Small intestine (tissue), 7 donors: ENCODE results near the gene OR5M10. TPM values are rescaled to one million over a fixed set of nuclear protein-coding genes. Genes with fewer than 3 reads are reported as not detected.

ENCODE experiments used
- DNase-seq, 2 donors: peaks; one replicate each; pipeline versions ENCODE4 v3.0.0 to v3.0.0-alpha.2; 2013
- FAIRE-seq: peaks from 2 replicates; lab custom pipeline; 2012; peaks lifted over from hg19 to GRCh38; lab: Jason Lieb, UNC
- H3K27ac ChIP-seq, 3 donors: one replicate each; pipeline ENCODE4 v1.5.1; 2013; ENCODE audit warnings: low read length in 2 of 3, mild to moderate bottlenecking in 2 of 3, control low read depth in 1 of 3, inconsistent platforms in 1 of 3, low read depth in 1 of 3, moderate library complexity in 1 of 3
- H3K27me3 ChIP-seq, 3 donors: one replicate each; pipeline ENCODE4 v1.6.1; 2013; ENCODE audit warnings: low read length in 3 of 3, inconsistent platforms in 1 of 3; ENCODE audit not compliant: control insufficient read depth in 3 of 3, insufficient read depth in 3 of 3
- H3K36me3 ChIP-seq, 3 donors: one replicate each; pipeline ENCODE4 v1.6.1; 2013; ENCODE audit warnings: low read length in 3 of 3, inconsistent platforms in 1 of 3, low read depth in 1 of 3, mild to moderate bottlenecking in 1 of 3, moderate library complexity in 1 of 3; ENCODE audit not compliant: control insufficient read depth in 3 of 3, insufficient read depth in 2 of 3
- H3K4me1 ChIP-seq, 3 donors: one replicate each; pipeline ENCODE4 v1.6.1; 2013; ENCODE audit warnings: low read length in 2 of 3, inconsistent platforms in 1 of 3, low read depth in 1 of 3, mild to moderate bottlenecking in 1 of 3, moderate library complexity in 1 of 3; ENCODE audit not compliant: control insufficient read depth in 3 of 3, insufficient read depth in 2 of 3
- H3K4me3 ChIP-seq, 3 donors: one replicate each; pipeline ENCODE4 v1.5.1; 2013; ENCODE audit warnings: low read length in 3 of 3, control low read depth in 1 of 3, inconsistent platforms in 1 of 3, low read depth in 1 of 3, mild to moderate bottlenecking in 1 of 3, moderate library complexity in 1 of 3
- H3K9me3 ChIP-seq, 2 donors: one replicate each; pipeline ENCODE4 v1.6.1; 2013; ENCODE audit warnings: low read depth in 1 of 2, low read length in 1 of 2; ENCODE audit not compliant: control insufficient read depth in 2 of 2, insufficient read depth in 1 of 2
- WGBS, 3 donors: extraction: QIAGEN DNeasy Blood & Tissue Kit; methylation state at CpG; one replicate each; pipeline ENCODE4 v1.1.7; 2013; 5-methylcytosine and 5-hydroxymethylcytosine counted together
- polyA plus RNA-seq, 4 donors: library from polyadenylated mRNA; stranded (reverse) in 3 of 4; unstranded in 1 of 4; fragments of 200-250 nt in 3 of 4; fragments of 120-200 nt in 1 of 4; gene quantifications; one replicate each; pipeline versions ENCODE4 v1.2.1 to v1.2.3, GENCODE V29; 2013
- donor health status: healthy with polysubstance abuse.
- donor health status: control.
- donor health status: control.
- donor health status: Bipolar disorder and iron deficiency.
- donor health status: healthy.

OR5M10 gene
- polyA plus RNA-seq, 4 donors: not detected

- WGBS, 3 donors: 88 to 97% (median 91%) methylated on average over 1 of the region's 1 CpG
- no peaks in the 10 kb centered on the region for H3K4me1 ChIP-seq
- no peak overlapping the region for H3K27ac ChIP-seq
- H3K4me3 ChIP-seq: no peak overlapping the region
- DNase-seq (no peak), FAIRE-seq (no peak)
- no peaks in the 10 kb centered on the region for H3K36me3 ChIP-seq
- H3K9me3 ChIP-seq: peaks cover 0 to 10% of the 10 kb centered on the region in 2 donors
- H3K27me3 ChIP-seq: no peaks in the 10 kb centered on the region
These were observed 33.8 kb downstream of the OR5M10 start for GRCh38 chr11:56543739-56544138.

- Histone ChIP-seq H3K4me1 (no peaks in the 10 kb centered on the region), H3K27ac (no peak within 1 kb of the TSS), H3K4me3 (no peak within 1 kb of the TSS), H3K36me3 (no peaks in the 10 kb centered on the region), H3K27me3 (no peaks in the 10 kb centered on the region), H3K9me3 (peaks cover 0 to 10% of the 10 kb centered on the region in 2 donors)
- WGBS, 3 donors: 82 to 86% (median 83%) methylated on average over 2 of the region's 2 CpGs
- DNase-seq (no peak), FAIRE-seq (no peak)
These were observed 34.4 kb downstream of the OR5M10 start, which contains the start of gene OR5M11 for GRCh38 chr11:56543157-56543556. TSS of gene OR5M11 (minus strand) at chr11:56543257. CDS start at chr11:56543257, 0 bp downstream.

GRCh38 chr11:56533054-56533740 is 44.3 kb downstream of the OR5M10 start:
- Histone ChIP-seq H3K27ac (no peak overlapping the region), H3K36me3 (no peaks in the 10 kb centered on the region), H3K4me3 (no peak overlapping the region), H3K9me3 (peaks cover 0 to 2% of the 10 kb centered on the region in 2 donors), H3K4me1 (peaks cover 0 to 6% (median 0%) of the 10 kb centered on the region in 3 donors), H3K27me3 (no peaks in the 10 kb centered on the region)
- FAIRE-seq (no peak), DNase-seq (peak in 1 of 2 donors; percentile 54)
- 22 to 52% (median 36%) methylated on average over 3 of the region's 3 CpGs for WGBS, 3 donors

- Histone ChIP-seq H3K4me3 (no peak overlapping the region), H3K36me3 (no peaks in the 10 kb centered on the region), H3K27ac (no peak overlapping the region), H3K4me1 (peaks cover 0 to 6% (median 0%) of the 10 kb centered on the region in 3 donors), H3K9me3 (peaks cover 0 to 5% of the 10 kb centered on the region in 2 donors), H3K27me3 (no peaks in the 10 kb centered on the region)
- WGBS, 3 donors: 21 to 54% (median 43%) methylated on average over 2 of the region's 2 CpGs
- DNase-seq (peak in 1 of 2 donors; percentile 27), FAIRE-seq (no peak)
These were observed 45.7 kb downstream of the OR5M10 start for GRCh38 chr11:56531856-56532255.

Other genes with a start within 250 kb of the OR5M10 start
- gene OR8K1, start 231.7 kb downstream of the OR5M10 start, polyA plus RNA-seq: not detected
- not detected for gene OR8J1, start 223.4 kb downstream of the OR5M10 start, polyA plus RNA-seq
- not detected for gene OR8U1, start 202.1 kb downstream of the OR5M10 start, polyA plus RNA-seq
- gene OR5AL1, start 165.0 kb downstream of the OR5M10 start, polyA plus RNA-seq: not detected
- gene OR5M3, start 104.4 kb downstream of the OR5M10 start, polyA plus RNA-seq: not detected
- not detected for gene OR5M8, start 86.4 kb downstream of the OR5M10 start, polyA plus RNA-seq
- not detected for gene OR5M11, start 34.5 kb downstream of the OR5M10 start, polyA plus RNA-seq
- not detected for gene OR5M1, start 37.2 kb upstream of the OR5M10 start, polyA plus RNA-seq
- gene OR5AP2, start 64.7 kb upstream of the OR5M10 start, polyA plus RNA-seq: not detected
- not detected for gene OR5AR1, start 86.0 kb upstream of the OR5M10 start, polyA plus RNA-seq
- under 1 TPM in 1 of 4 donors, not detected in 3; 0.32 TPM for gene OR9G1, start 121.4 kb upstream of the OR5M10 start, polyA plus RNA-seq
- gene OR9G4, start 171.0 kb upstream of the OR5M10 start, polyA plus RNA-seq: not detected